Left ventricle myocardium superior (tissue), 1 donor: ENCODE results near the gene XPR1. TPM values are rescaled to one million over a fixed set of nuclear protein-coding genes. Genes with fewer than 3 reads are reported as not detected.
"Not testable (repeated sequence)": the region's sequence is repeated elsewhere in the genome, so short reads cannot be mapped to it uniquely, and the experiment has no call there.

Source experiments
- ATAC-seq: fragments of 200-7000 bp; cut with Tn5 transposase; one replicate; pipeline ENCODE4 v1.9.1; 2020; ENCODE audit warnings: mild to moderate bottlenecking, moderate library complexity
- DNase-seq: peaks from one replicate; pipeline ENCODE4 v3.0.0-alpha.2; 2020
- intact Hi-C: fragments of 100-400 bp; cut with micrococcal nuclease; formaldehyde crosslinking; loops from one replicate; pipeline ENCODE4 v1.11.0; 2022
- total RNA-seq: library from RNA; stranded (reverse); fragmentation: NEBNext Ultra II Directional; extraction: Animal tissue kit (Norgen Biotek cat#: 25700); gene quantifications from one replicate; pipeline ENCODE4 v1.2.1, GENCODE V29; 2021
- donor health status: DM: no; HTN: yes; CAD: no; lungs with severe emphysema.

Gene XPR1
- total RNA-seq, 1 donor from 2014 or later: 43.8 TPM

GRCh38 chr1:180851995-180852887 is 220.4 kb downstream of the XPR1 start:
- ATAC-seq: no peak
- intact Hi-C loops: loop anchor here (10.0 kb wide), 1 partner anchor 217 kb away; the partner anchor contains the start of gene XPR1
- no peak for DNase-seq

GRCh38 chr1:180854001-180854400 is 222.2 kb downstream of the XPR1 start:
- no peak for ATAC-seq
- intact Hi-C loops: loop anchor here (10.0 kb wide), 1 partner anchor 219 kb away; the partner anchor contains the start of gene XPR1
- no peak for DNase-seq

GRCh38 chr1:180854456-180854855 is 222.6 kb downstream of the XPR1 start:
- ATAC-seq (peak; percentile 33), DNase-seq (no peak)
- intact Hi-C loops: loop anchor here (10.0 kb wide), 1 partner anchor 220 kb away; the partner anchor contains the start of gene XPR1

DNA sequence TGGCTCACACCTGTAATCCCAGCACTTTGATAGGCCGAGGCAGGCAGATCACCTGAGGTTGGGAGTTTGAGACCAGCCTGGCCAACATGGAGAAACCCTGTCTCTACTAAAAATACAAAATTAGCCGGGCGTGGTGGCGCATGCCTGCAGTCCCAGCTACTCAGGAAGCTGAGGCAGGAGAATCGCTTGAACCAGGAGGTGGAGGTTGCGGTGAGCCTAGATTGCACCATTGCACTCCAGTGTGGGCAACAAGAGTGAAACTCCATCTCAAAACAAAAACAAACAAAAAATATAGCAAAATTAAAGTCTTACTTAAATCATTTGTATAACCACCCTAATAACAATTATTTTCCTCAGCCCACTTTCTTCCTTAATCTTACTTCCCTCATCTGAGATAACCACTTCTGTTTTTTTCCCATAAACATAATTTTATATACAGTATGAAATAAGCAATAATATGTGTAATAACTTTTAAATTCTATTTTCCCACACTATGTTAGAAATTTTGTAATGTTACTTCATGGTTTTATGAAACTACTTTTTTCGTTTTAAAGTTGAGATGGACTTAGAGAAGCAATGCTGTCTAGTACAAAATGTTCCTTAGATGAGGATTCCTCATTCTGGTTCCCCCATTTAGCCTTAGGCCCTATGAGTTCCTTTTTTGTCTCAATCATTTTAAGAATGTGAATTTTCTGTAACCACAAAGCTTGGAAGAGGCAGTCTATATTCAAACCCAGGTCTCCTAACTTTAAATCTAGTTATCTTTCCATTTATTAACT is 226.3 kb downstream of the XPR1 start:
- intact Hi-C loops: loop anchor here (10.0 kb wide), 1 partner anchor 223 kb away; the partner anchor contains the start of gene XPR1
- ATAC-seq: peak; percentile 43
- not testable (repeated sequence) for DNase-seq

GRCh38 chr1:180859306-180859705 is 227.5 kb downstream of the XPR1 start:
- no peak for ATAC-seq
- no peak for DNase-seq
- intact Hi-C loops: loop anchor here (10.0 kb wide), 1 partner anchor 225 kb away; the partner anchor contains the start of gene XPR1

- ATAC-seq: no peak
- intact Hi-C loops: loop anchor here (5.0 kb wide), 2 partner anchors 328 to 343 kb away; no protein-coding TSS in a partner anchor
- no peak for DNase-seq
Measured at GRCh38 chr1:180860535-180860934, 228.7 kb downstream of the XPR1 start.

- DNase-seq (no peak), ATAC-seq (no peak)
- intact Hi-C loops: loop anchor here (5.0 kb wide), 2 partner anchors 330 to 345 kb away; no protein-coding TSS in a partner anchor
Measured at GRCh38 chr1:180862305-180862704, 230.5 kb downstream of the XPR1 start.

GRCh38 chr1:180863158-180863775 is 231.4 kb downstream of the XPR1 start:
- intact Hi-C loops: loop anchor here (5.0 kb wide), 2 partner anchors 331 to 346 kb away; no protein-coding TSS in a partner anchor
- ATAC-seq (peak; percentile 33), DNase-seq (no peak)

DNA sequence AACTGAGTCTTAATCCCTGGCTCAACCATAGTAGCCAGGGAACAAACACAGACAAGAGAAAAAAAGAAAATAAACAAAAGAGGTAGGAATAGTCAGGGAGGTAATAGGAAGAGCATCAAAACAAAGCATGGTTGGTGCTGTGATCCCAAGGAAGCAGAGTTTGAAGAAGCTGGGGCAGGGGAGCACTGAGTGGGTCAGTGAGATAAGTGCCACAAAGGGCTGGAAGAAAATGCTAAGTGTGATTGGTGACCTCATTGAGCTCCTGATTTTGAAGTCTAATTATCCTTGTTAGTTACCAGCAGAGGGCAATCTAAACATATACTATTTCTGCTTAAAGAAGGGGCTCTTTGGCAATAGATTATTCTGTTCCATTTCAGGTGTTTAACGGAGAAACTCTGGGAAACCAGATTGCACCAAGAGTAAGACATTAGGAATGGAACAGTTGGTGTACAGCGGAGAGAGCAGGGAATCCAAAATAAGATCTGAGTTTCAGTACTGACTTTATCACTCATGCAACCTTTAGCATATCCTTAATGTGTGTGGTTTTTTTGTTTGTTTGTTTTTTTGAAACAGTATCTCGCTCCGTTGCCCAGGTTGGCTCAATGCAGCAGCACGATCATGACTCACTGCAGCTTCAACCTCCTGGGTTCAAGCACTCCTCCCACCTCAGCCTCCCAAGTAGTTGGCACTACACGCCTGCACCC is 250.1 kb downstream of the XPR1 start:
- no peak for DNase-seq
- intact Hi-C loops: loop anchor here (10.0 kb wide), 1 partner anchor 283 kb away; no protein-coding TSS in a partner anchor
- ATAC-seq: peak; percentile 62

DNA sequence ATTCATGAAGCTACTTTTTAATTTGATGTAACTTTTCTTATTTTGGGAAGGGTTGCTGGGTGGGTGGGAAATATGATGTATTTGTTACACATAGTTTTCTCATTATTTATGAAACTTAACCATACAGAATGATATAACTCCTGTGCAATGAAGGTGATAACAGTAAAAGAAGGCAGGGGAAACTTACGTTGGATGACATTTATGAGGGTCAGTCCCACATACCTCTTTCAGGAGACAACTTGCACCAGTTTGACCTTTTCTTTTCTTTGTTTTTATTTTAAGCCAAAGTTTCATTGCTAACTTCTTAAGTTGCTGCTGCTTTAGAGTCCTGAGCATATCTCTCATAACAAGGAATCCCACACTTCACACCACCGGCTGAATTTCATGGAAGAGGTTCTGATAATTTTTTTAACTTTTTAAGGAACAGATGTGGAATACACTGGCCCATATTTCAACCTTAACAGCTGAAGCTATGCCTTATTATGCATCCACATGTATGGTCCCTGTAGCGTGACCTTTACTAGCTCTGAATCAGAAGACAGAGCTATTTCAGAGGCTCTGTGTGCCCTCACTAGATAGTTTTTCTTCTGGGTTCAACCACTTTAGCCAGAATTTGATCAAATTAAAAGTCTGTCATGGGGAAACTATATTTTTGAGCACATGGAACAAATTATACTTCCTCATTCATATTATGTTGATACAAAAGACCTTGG is 252.9 kb downstream of the XPR1 start:
- intact Hi-C loops: loop anchor here (10.0 kb wide), 1 partner anchor 280 kb away; no protein-coding TSS in a partner anchor
- no peak for DNase-seq
- ATAC-seq: no peak

DNA sequence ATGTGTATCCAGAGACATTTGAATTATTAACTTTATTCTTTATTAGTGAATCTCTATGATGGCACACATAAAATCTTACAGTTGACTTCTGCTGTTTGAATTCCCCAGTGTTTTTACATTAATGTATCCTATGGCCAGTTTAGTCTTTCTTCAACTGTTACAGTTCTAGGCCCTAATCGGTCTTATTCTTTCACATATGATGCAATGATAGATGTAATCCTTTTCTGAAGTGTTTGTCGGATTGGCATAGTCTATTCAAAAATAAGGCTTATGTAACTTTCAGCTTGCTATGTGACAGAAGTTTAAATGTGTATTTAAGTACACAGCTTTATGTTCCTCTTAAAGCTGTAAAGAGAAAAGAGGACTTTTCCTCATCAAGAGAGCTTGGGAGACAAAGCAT is 254.5 kb downstream of the XPR1 start:
- DNase-seq (no peak), ATAC-seq (no peak)
- intact Hi-C loops: loop anchor here (10.0 kb wide), 1 partner anchor 278 kb away; no protein-coding TSS in a partner anchor

DNA sequence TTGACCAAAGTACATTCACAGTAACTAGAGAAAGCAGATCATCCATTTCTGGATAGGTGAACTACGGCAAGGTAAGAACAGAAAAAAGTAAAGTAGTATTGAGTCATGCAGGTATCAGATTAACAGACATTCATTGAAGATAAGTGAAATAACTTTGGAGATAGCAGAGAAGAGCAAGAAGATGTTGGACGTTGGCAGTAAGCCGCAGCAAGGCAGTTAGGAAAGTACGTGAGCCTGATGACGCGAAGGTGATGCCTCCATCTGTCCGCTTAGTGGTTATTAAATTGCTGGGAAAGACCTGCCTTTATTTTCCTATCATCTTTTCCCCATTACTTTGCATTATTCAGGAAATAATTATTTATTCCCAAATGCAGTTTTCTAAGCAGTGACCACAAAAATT is 256.0 kb downstream of the XPR1 start:
- ATAC-seq: no peak
- no peak for DNase-seq
- intact Hi-C loops: loop anchor here (10.0 kb wide), 1 partner anchor 277 kb away; no protein-coding TSS in a partner anchor

- DNase-seq: no peak
- no peak for ATAC-seq
- intact Hi-C loops: loop anchor here (10.0 kb wide), 1 partner anchor 276 kb away; no protein-coding TSS in a partner anchor
Measured at GRCh38 chr1:180888870-180889269, 257.0 kb downstream of the XPR1 start.

GRCh38 chr1:180889325-180889724 is 257.5 kb downstream of the XPR1 start:
- ATAC-seq: no peak

DNA sequence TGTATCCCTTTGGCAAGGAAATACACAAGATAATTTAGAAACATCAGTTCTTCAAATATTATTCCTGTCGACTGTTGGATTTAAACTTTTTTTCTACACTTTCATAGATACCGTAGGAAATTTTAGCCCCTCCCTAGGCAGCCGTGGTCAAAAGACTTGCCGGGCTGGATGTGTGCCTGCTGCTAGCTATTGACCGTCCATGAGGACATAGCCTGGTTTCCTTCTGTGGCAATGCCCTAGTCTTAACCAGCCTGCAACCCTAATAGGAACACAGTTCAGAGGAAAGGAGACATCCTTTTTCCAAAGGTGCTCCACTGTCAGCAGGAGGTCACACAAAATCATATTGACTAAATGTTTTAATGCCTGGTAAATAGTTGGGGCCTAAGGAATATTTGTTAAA is 260.4 kb downstream of the XPR1 start:
- intact Hi-C loops: no loop called here
- peak; percentile 33 for ATAC-seq
- no peak for DNase-seq

More at GRCh38 chr1:180889325-180889724, 257.5 kb downstream of the XPR1 start:
- intact Hi-C loops: loop anchor here (10.0 kb wide), 1 partner anchor 275 kb away; no protein-coding TSS in a partner anchor
- DNase-seq: no peak

GRCh38 chr1:180892675-180893074 is 260.9 kb downstream of the XPR1 start:
- ATAC-seq (no peak), DNase-seq (no peak)
- intact Hi-C loops: no loop called here

GRCh38 chr1:180893614-180894013 is 261.8 kb downstream of the XPR1 start:
- DNase-seq (no peak), ATAC-seq (peak; percentile 22)
- intact Hi-C loops: no loop called here
